Measurements from ENCODE around the gene DPP6. TPM values are rescaled to one million over a fixed set of nuclear protein-coding genes. Genes with fewer than 3 reads are reported as not detected.

Gene DPP6
- total RNA-seq, 2 donors from 2014 or later, result 0.05 to 38.7 TPM

- Histone ChIP-seq H3K4me3 (no peak overlapping the region), H3K36me3 (no peaks in the 10 kb centered on the region), H3K4me1 (replicated peaks) (no peaks in the 10 kb centered on the region), H3K9me3 (no peaks in the 10 kb centered on the region), H3K27me3 (replicated peaks; ENCODE audit: insufficient read depth) (no peaks in the 10 kb centered on the region), H3K27ac (no peak overlapping the region)
- intact Hi-C loops (cut with DNase I), result no loop called here
- no peak for DNase-seq (ENCODE audit: low spot score)
- WGBS, result 67% methylated on average over 21 of the region's 21 CpGs
- no peak for TF ChIP-seq CTCF (IDR thresholded peaks at IDR 0.05)
- TF ChIP-seq POLR2AphosphoS5 (IDR thresholded peaks at IDR 0.05), result no peak
- no peak for TF ChIP-seq POLR2A (IDR thresholded peaks at IDR 0.05)
Observed at GRCh38 chr7:154907651-154908620, 855.7 kb downstream of the DPP6 start.

DNA sequence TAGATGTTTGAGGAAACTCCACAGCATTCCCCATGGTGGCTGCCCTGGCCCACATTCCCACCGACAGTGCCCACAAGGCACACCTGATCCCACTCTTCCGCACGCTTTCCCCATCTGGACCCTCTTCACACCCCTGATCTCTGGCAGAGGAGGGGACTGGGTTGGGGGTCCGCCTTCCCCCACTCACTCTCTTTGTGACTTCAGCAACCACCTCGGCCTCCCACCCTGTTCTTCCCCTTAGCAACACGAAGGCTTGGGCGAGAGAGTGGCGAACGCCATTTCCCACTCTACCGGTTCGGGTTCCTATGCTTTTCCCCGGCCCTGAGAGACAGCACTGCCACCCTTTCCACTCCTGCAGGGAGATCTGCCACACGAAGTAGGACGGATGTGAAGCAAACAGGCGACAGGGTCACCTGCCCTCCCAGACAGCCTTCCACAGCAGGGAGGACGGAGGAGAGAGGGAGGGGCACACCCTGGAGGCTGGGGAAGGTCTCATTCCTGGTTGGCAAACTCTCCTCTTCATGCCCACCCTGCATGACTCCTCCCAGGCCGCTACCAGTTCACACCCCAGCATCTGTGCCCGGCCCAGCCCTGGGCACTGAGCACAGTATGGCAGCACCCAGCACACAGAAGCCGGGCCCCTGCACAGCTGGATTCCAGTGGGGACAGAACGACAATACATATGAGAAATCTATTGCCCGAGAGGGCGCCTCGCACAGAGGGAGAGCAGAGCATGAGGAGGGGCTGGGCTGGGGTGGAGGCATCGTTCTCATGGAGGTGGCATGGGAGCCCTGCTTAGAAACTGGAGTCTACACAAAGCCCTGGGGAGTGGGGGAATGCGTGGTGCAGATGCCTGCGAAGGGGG lies 857.3 kb downstream of the DPP6 start:
- no peaks in the 10 kb centered on the region for H3K36me3 ChIP-seq
- intact Hi-C loops (cut with DNase I), result loop anchor here (5.0 kb wide), 1 partner anchor 433 kb away; no protein-coding TSS in a partner anchor
- no peak overlapping the region for H3K4me3 ChIP-seq
- DNase-seq (ENCODE audit: low spot score), result no peak
- no peaks in the 10 kb centered on the region for H3K9me3 ChIP-seq
- no peak for TF ChIP-seq POLR2A (IDR thresholded peaks at IDR 0.05)
- H3K27ac ChIP-seq, result no peak overlapping the region
- H3K4me1 ChIP-seq (replicated peaks), result no peaks in the 10 kb centered on the region
- no peaks in the 10 kb centered on the region for H3K27me3 ChIP-seq (replicated peaks; ENCODE audit: insufficient read depth)
- WGBS, result 81% methylated on average over 26 of the region's 26 CpGs

DNA sequence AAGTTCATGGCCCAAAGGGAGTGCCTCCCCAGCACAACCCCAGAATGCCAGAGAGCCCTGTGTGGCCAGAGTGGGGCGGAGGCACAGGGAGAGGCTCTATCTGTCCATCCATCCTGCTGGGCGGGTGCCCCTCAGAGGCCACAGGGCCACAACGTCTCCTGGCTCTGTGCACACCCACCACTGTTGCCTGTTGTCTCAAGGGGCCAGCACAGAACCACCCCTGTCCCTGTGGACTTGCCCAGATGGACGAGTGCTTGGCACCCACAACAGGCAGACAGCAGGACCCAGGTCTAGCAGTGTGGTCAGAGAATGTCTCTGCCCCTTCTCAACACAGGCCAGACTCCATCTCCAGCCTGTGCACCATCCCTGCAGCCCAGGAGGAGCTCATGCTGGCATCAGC lies 857.9 kb downstream of the DPP6 start:
- Histone ChIP-seq H3K4me3 (no peak overlapping the region), H3K27me3 (replicated peaks; ENCODE audit: insufficient read depth) (no peaks in the 10 kb centered on the region), H3K27ac (no peak overlapping the region), H3K9me3 (no peaks in the 10 kb centered on the region), H3K36me3 (no peaks in the 10 kb centered on the region), H3K4me1 (replicated peaks) (no peaks in the 10 kb centered on the region)
- DNase-seq (ENCODE audit: low spot score), result no peak
- intact Hi-C loops (cut with DNase I), result loop anchor here (5.0 kb wide), 1 partner anchor 432 kb away; no protein-coding TSS in a partner anchor
- TF ChIP-seq POLR2A (IDR thresholded peaks at IDR 0.05) (no peak), POLR2AphosphoS5 (IDR thresholded peaks at IDR 0.05) (no peak), CTCF (IDR thresholded peaks at IDR 0.05) (no peak)
- WGBS, result 78% methylated on average over 4 of the region's 4 CpGs

GRCh38 chr7:154910977-154911376 lies 858.8 kb downstream of the DPP6 start:
- Histone ChIP-seq H3K4me1 (replicated peaks) (no peaks in the 10 kb centered on the region), H3K36me3 (no peaks in the 10 kb centered on the region), H3K4me3 (no peak overlapping the region), H3K27me3 (replicated peaks; ENCODE audit: insufficient read depth) (no peaks in the 10 kb centered on the region), H3K27ac (no peak overlapping the region), H3K9me3 (no peaks in the 10 kb centered on the region)
- 97% methylated on average over 4 of the region's 4 CpGs for WGBS
- DNase-seq (ENCODE audit: low spot score), result no peak
- TF ChIP-seq POLR2AphosphoS5 (IDR thresholded peaks at IDR 0.05) (no peak), POLR2A (IDR thresholded peaks at IDR 0.05) (no peak)
- intact Hi-C loops (cut with DNase I), result loop anchor here (5.0 kb wide), 1 partner anchor 431 kb away; no protein-coding TSS in a partner anchor

DNA sequence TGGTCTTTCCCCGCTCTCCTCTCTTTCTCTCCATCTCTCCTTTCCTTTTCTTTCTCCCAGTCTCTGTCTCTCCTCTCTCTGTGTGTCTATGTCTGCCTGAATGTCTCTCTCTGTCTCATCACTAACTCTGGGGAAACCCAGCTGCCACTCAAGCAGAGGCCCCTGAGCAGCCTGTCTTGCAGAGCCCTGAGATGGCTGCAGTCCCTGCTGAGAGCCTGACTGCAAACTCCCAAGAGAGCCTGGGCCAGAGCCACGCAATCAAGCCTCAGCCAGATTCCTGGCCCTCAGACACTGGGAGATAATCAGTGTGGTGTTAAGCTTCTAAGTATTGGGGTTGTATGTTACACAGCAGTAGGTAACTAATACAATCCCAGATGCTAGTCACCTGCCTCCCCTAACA lies 859.2 kb downstream of the DPP6 start:
- Histone ChIP-seq H3K27me3 (replicated peaks; ENCODE audit: insufficient read depth) (no peaks in the 10 kb centered on the region), H3K36me3 (no peaks in the 10 kb centered on the region), H3K27ac (no peak overlapping the region), H3K4me1 (replicated peaks) (no peaks in the 10 kb centered on the region), H3K9me3 (no peaks in the 10 kb centered on the region), H3K4me3 (no peak overlapping the region)
- DNase-seq (ENCODE audit: low spot score), result no peak
- intact Hi-C loops (cut with DNase I), result loop anchor here (5.0 kb wide), 1 partner anchor 431 kb away; no protein-coding TSS in a partner anchor
- 93% methylated on average over 2 of the region's 2 CpGs for WGBS
- TF ChIP-seq POLR2AphosphoS5 (IDR thresholded peaks at IDR 0.05) (no peak), CTCF (IDR thresholded peaks at IDR 0.05) (no peak), POLR2A (IDR thresholded peaks at IDR 0.05) (no peak)
